NCI-H1417 treated with DMSO at 0.1 percent for 48 hours (cell line): ENCODE data around the gene CACNA1I.
"Not testable (repeated sequence)": the region's sequence is repeated elsewhere in the genome, so short reads cannot be mapped to it uniquely, and the experiment has no call there.

Experiments
- DNase-seq: peaks from one replicate; lab custom pipeline; 2025; lab: John Stamatoyannopoulos, UW

The CACNA1I gene

DNA sequence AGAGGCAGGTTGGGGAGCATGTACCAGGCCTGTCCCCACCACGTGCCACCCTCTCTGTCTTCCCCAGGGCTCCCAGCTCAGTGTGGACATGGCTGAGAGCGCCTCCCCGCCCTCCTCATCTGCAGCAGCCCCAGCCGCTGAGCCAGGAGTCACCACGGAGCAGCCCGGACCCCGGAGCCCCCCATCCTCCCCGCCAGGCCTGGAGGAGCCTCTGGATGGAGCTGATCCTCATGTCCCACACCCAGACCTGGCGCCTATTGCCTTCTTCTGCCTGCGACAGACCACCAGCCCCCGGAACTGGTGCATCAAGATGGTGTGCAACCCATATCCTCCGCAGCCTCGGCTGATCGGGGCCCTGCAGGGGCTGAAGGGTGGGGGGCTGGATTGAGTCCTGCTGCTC is at the start of gene CACNA1I:
CACNA1I (plus strand) TSS at position 89 of the 400 bp plus-strand sequence; CDS start at position 89, 0 bp downstream.
- no peak for DNase-seq

DNA sequence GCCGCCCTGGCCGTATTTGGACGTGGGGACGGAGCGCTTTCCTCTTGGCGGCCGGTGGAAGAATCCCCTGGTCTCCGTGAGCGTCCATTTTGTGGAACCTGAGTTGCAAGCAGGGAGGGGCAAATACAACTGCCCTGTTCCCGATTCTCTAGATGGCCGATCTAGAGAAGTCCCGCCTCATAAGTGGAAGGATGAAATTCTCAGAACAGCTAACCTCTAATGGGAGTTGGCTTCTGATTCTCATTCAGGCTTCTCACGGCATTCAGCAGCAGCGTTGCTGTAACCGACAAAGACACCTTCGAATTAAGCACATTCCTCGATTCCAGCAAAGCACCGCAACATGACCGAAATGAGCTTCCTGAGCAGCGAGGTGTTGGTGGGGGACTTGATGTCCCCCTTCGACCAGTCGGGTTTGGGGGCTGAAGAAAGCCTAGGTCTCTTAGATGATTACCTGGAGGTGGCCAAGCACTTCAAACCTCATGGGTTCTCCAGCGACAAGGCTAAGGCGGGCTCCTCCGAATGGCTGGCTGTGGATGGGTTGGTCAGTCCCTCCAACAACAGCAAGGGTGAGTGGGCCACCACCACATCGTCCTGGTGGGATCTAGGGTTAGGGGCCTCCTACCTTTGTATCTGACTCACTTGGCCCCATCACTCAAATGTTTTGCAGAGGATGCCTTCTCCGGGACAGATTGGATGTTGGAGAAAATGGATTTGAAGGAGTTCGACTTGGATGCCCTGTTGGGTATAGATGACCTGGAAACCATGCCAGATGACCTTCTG is 49.3 kb upstream of the CACNA1I start:
- not testable (repeated sequence) for DNase-seq

DNA sequence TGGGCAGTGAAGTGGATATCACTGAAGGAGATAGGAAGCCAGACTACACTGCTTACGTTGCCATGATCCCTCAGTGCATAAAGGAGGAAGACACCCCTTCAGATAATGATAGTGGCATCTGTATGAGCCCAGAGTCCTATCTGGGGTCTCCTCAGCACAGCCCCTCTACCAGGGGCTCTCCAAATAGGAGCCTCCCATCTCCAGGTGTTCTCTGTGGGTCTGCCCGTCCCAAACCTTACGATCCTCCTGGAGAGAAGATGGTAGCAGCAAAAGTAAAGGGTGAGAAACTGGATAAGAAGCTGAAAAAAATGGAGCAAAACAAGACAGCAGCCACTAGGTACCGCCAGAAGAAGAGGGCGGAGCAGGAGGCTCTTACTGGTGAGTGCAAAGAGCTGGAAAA is 48.5 kb upstream of the CACNA1I start:
- not testable (repeated sequence) for DNase-seq

GRCh38 chr22:39522567-39523300 is 47.8 kb upstream of the CACNA1I start:
- DNase-seq: no peak

- DNase-seq: no peak
These were observed 46.3 kb upstream of the CACNA1I start for GRCh38 chr22:39524089-39524752.

DNA sequence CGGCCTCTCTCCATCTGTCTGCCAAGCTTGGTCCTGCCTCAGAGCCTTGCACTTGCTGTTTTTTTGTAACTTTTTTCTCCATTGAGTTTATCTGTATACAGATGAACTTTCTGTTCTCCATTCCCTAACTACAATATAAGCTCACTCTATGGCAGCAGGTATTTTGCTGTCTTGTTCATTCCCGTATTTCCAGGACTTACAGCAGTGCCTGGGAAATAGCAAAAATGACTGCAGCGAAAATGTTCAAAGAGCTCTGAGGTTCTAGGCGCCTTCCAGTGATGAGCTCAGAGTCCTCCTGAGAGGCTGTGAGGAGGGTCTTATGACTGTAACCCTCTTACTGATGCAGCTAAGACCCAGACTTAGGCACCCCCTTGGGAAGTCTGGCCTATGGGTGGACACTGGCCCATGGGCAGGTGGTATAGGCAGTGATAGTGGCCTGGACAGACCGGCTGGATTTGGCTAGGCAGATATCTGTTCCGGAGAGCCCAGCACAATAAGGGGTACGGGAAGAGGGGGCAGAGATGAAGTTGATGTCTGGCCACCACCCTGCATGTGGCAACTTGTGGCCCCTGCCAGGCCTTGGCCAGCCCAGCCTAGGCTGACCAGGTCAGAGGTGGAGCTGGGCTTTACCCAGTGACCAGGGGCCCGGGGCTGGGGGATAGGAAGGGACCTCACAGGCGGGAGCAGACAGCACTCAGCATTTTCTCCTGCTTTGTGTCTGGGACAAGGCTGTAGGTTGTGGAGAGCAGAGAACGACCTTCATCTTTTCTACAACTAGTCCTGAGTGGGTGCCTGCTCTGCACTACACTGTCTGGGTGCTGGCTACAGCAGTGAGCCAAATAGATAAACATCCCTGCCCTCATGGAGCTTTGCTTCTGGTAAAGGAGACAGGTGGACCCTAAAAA is 45.5 kb upstream of the CACNA1I start:
- DNase-seq: no peak

DNA sequence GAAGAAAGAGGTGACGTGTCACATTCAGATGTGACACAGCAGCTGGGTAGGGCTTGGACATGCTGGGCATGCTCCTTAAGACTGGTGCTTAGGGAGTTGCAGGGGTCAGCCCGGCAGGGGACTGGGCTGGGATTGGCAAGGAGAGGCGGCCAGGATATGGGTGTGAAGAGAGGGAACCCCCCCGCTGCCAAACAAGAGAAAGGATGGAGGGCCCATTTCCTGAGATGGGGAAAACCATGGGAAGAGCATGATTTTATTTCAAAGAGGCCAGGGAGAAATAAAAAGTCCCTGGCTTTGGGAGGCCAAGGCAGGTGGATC is 44.9 kb upstream of the CACNA1I start:
- DNase-seq: no peak

DNA sequence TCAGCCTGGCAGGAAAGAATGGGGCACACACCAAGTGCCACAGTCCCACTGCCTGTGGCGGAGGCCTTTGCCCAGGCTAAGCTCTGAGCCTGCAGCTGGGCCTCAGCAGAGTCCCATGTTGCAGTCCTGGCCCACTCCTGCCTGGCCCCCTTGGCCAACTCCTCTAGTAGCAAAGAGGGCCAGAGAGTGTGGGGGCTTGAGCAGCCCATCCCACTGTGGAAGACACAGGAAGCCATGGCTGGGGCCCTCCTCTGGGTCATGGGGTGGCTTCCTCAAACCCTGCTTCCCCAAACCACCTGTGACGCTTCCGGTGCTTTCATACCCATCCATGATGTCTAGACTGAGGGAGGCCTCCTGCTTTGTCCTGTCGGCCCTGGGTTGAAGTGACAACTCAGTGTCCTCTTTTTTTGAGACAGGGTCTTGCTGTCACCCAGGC is 43.8 kb upstream of the CACNA1I start:
- DNase-seq: no peak

GRCh38 chr22:39527481-39527961 is 43.0 kb upstream of the CACNA1I start:
- no peak for DNase-seq

DNA sequence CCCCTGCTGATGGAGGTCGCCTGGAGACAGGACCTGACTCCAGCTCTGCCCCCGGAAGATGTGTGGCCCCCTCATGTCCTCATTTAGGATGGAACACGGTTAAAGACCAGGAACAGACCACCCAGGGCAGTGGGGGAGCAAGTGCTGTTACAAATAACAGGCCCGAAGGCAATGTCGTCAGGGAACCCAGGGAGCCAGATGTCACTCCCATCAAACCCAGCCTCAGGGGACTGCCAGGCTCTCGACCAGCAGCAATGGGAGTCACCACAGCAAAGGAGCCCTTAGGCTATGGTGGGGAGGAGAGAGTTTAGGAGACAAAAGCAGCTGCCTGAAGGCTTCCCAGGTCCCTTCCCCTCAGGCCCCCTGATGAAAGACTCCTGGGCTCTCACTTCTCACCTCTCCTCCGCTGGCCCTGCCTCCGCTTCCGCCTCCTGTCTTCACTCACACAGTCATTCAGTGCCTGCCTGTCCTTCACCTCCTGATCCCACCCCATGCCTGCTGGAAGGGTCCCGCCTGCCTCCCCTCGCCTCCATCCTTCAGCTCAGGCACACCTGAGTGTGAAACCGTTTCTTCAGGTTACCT is 42.4 kb upstream of the CACNA1I start:
- DNase-seq: no peak

- peak; percentile 55 for DNase-seq
These were observed 41.7 kb upstream of the CACNA1I start for GRCh38 chr22:39528681-39529486.

- no peak for DNase-seq
These were observed 41.1 kb upstream of the CACNA1I start for GRCh38 chr22:39529487-39529851.

DNA sequence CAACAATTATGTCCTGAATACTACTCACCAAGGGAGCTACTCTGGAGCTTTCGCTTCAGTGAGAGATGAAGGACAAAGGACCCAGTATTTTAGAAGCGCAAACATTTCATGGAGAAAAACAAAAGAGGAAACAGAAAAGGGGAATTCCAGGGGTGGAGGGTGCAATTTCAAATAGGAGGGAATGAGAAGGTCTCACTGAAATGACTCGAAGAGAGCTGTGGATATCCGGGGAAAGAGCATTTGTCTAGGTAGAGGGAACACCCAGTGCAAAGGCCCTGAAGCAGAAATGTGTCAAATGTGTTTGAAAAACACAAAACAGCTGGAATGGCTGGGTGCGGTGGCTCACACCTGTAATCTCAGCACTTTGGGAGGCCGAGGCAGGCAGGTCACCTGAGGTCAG is 40.4 kb upstream of the CACNA1I start:
- DNase-seq: no peak

DNA sequence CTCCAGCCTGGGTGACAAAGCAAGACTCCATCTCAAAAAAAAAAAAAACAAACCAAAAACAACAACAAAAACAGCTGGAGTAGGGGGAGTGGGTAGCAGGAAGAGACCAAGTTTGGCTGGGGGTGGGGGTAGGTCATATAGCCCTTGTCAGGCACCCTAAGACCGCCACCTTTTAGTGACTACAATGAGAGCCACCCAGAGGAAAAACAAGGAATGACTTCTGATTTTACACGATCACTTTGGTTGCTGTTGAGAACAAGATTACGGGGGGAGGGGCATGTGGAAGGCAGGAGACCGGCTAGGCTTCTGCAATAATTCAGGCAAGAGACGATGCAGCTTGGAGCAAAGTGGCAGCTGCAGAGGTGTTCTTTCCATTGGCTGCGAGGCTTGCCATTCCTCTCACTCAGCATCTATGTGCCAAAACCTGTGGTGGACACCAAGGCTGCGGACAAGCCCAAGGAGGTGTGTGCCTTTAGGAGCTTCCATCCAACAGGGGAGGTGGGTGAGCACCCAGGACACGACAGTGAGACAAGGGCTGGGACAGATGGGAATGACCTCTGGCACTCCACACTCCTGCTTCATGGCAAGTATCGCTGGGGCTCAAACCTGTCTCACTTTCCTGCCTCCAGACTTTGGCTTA is 39.7 kb upstream of the CACNA1I start:
- no peak for DNase-seq

DNA sequence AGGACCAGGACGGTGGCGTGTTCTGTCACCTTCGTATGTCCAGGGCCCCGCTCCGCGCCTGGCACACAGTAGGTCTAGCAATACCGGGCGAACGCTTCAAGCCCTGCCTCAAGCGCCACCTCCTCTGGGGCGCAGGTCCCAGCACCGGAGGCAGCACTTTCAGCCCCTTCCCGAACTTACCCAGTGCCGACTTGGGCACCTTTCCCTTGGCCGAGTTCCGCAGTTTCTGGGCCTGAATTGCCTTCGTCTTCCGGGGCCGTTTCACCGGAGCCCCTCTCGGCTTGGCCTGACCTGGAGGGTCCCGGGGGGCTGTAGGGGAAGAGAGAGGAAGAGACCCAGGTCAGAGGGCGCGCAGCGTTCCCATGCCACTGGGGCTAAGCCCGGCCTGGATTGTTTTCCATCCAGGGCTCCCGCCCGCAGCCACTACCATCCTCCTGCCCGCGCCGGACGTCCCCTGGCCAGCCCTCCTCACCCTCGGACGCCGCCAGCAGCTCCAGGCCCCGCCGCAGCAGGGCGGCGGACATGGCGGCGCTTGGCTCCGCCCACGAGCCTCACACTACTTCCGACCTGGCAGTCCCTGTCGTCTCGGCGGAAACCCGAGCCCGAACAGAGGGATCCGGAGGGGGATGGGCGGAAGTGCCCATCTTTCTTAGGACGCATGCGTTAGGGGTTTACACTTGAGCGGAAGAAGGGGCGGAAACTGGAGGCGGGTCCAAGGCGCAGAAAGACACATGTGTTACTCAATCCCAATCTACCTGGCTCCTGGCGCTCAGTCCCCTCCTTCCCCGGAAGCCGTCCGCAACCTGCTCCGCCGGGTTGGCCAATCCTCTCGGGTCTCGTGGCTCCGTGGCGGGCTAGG is 38.1 kb upstream of the CACNA1I start, which contains the start of gene RPS19BP1:
RPS19BP1 (minus strand) TSS at position 534 of the 859 bp plus-strand sequence; CDS start at position 524, 10 bp downstream.
- DNase-seq: peak; percentile 94

DNA sequence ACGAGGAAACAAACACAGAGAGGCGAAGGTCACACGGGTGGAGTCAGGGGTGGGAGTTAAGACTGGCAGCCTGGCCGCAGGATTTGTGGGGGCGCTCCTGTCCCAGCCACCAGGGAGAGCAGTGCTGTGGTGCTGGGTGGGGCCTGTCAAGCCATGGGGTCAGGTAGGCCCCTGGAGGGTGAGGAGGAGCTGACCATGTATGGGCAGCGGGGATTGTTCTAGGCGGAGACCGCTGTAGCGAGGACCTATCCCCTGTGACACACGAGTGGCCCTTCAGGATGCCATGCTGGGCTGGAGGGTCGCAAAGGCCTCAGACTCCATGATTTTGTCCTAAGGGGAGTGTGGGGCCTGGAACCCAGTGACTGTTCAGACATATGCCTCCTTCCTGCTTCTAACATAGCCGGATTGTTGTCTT is 36.5 kb upstream of the CACNA1I start:
- DNase-seq: no peak

GRCh38 chr22:39534591-39535356 is 35.8 kb upstream of the CACNA1I start:
- no peak for DNase-seq

GRCh38 chr22:39535357-39535725 is 35.2 kb upstream of the CACNA1I start:
- no peak for DNase-seq
